Sigmoid colon (tissue), 4 donors: Measurements from ENCODE around the gene GAREM2.

ENCODE experiments used
- CTCF ChIP-seq, 4 experiments: fragments of 450-650 bp in 3 of 4; fragments of 200-600 bp in 1 of 4; IDR thresholded peaks; one replicate each; pipeline ENCODE4 v1.5.1; 2016 to 2019; ENCODE audit warnings: antibody characterized with exemption in 4 of 4, mild to moderate bottlenecking in 3 of 4, moderate library complexity in 2 of 4
- POLR2A ChIP-seq, 2 donors: fragments of 450-650 bp; IDR thresholded peaks; one replicate each; pipeline ENCODE4 v1.6.1; 2016; ENCODE audit warnings: antibody characterized with exemption in 2 of 2, mild to moderate bottlenecking in 2 of 2, moderate library complexity in 2 of 2
- POLR2AphosphoS5 ChIP-seq, 4 donors: sonication (generic); formaldehyde crosslinking; IDR thresholded peaks; one replicate each; pipeline ENCODE4 v1.6.1; 2017; ENCODE audit warnings: antibody characterized with exemption in 4 of 4

GRCh38 chr2:26162963-26163362 is 9.9 kb upstream of the GAREM2 start:
- no peak for TF ChIP-seq CTCF (IDR thresholded peaks at IDR 0.05)
- TF ChIP-seq POLR2A (IDR thresholded peaks at IDR 0.05), result no peak
- no peak for TF ChIP-seq POLR2AphosphoS5 (IDR thresholded peaks at IDR 0.05)
